ENCODE data around the gene HCK. TPM values are rescaled to one million over a fixed set of nuclear protein-coding genes. Genes with fewer than 3 reads are reported as not detected.
"Not testable (repeated sequence)": the region's sequence is repeated elsewhere in the genome, so short reads cannot be mapped to it uniquely, and the experiment has no call there.

HCK gene
- total RNA-seq, 1 donor from 2014 or later: 0.54 TPM

- no peak overlapping the region for H3K27ac Mint-ChIP-seq (ENCODE audit: unreplicated experiment)
- TF ChIP-seq CTCF (IDR thresholded peaks at IDR 0.05; ENCODE audit: unreplicated experiment): no peak
- peaks cover 9% of the 10 kb centered on the region for H3K36me3 Mint-ChIP-seq (ENCODE audit: low read depth, unreplicated experiment)
- H3K4me1 Mint-ChIP-seq (ENCODE audit: unreplicated experiment): no peaks in the 10 kb centered on the region
- DNase-seq (ENCODE audit: low spot score): no peak
- H3K27me3 Mint-ChIP-seq (ENCODE audit: unreplicated experiment): no peaks in the 10 kb centered on the region
- H3K4me3 Mint-ChIP-seq (ENCODE audit: unreplicated experiment): no peak overlapping the region
- no peaks in the 10 kb centered on the region for H3K9me3 Mint-ChIP-seq (ENCODE audit: unreplicated experiment)
These were observed 67.7 kb downstream of the HCK start for GRCh38 chr20:32119734-32120133.

GRCh38 chr20:32121908-32122307 lies 69.9 kb downstream of the HCK start:
- H3K4me1 Mint-ChIP-seq (ENCODE audit: unreplicated experiment); H3K4me3 Mint-ChIP-seq (ENCODE audit: unreplicated experiment): not testable (repeated sequence)

GRCh38 chr20:32123088-32123487 lies 71.0 kb downstream of the HCK start:
- H3K4me3 Mint-ChIP-seq (ENCODE audit: unreplicated experiment): no peak overlapping the region
- H3K9me3 Mint-ChIP-seq (ENCODE audit: unreplicated experiment): no peaks in the 10 kb centered on the region
- H3K4me1 Mint-ChIP-seq (ENCODE audit: unreplicated experiment): peaks cover 4% of the 10 kb centered on the region
- no peak overlapping the region for H3K27ac Mint-ChIP-seq (ENCODE audit: unreplicated experiment)
- H3K36me3 Mint-ChIP-seq (ENCODE audit: low read depth, unreplicated experiment): peaks cover 9% of the 10 kb centered on the region
- no peak for TF ChIP-seq CTCF (IDR thresholded peaks at IDR 0.05; ENCODE audit: unreplicated experiment)
- DNase-seq (ENCODE audit: low spot score): no peak
- peaks cover 2% of the 10 kb centered on the region for H3K27me3 Mint-ChIP-seq (ENCODE audit: unreplicated experiment)

More at GRCh38 chr20:32121908-32122307, 69.9 kb downstream of the HCK start:
- DNase-seq (ENCODE audit: low spot score); H3K36me3 Mint-ChIP-seq (ENCODE audit: low read depth, unreplicated experiment); H3K27me3 Mint-ChIP-seq (ENCODE audit: unreplicated experiment); H3K9me3 Mint-ChIP-seq (ENCODE audit: unreplicated experiment); H3K27ac Mint-ChIP-seq (ENCODE audit: unreplicated experiment): not testable (repeated sequence)

GRCh38 chr20:32124916-32125454 lies 72.9 kb downstream of the HCK start:
- DNase-seq (ENCODE audit: low spot score): no peak
- TF ChIP-seq CTCF (IDR thresholded peaks at IDR 0.05; ENCODE audit: unreplicated experiment): no peak
- Mint-ChIP-seq H3K27ac (ENCODE audit: unreplicated experiment) (no peak overlapping the region), H3K4me3 (ENCODE audit: unreplicated experiment) (no peak overlapping the region), H3K36me3 (ENCODE audit: low read depth, unreplicated experiment) (peaks cover 9% of the 10 kb centered on the region), H3K4me1 (ENCODE audit: unreplicated experiment) (peaks cover 4% of the 10 kb centered on the region), H3K27me3 (ENCODE audit: unreplicated experiment) (peaks cover 2% of the 10 kb centered on the region), H3K9me3 (ENCODE audit: unreplicated experiment) (no peaks in the 10 kb centered on the region)

- Mint-ChIP-seq H3K4me3 (ENCODE audit: unreplicated experiment) (no peak overlapping the region), H3K4me1 (ENCODE audit: unreplicated experiment) (peaks cover 4% of the 10 kb centered on the region), H3K9me3 (ENCODE audit: unreplicated experiment) (no peaks in the 10 kb centered on the region), H3K27me3 (ENCODE audit: unreplicated experiment) (peaks cover 2% of the 10 kb centered on the region), H3K36me3 (ENCODE audit: low read depth, unreplicated experiment) (peaks cover 9% of the 10 kb centered on the region), H3K27ac (ENCODE audit: unreplicated experiment) (no peak overlapping the region)
- DNase-seq (ENCODE audit: low spot score): no peak
- no peak for TF ChIP-seq CTCF (IDR thresholded peaks at IDR 0.05; ENCODE audit: unreplicated experiment)
These were observed 73.5 kb downstream of the HCK start for GRCh38 chr20:32125506-32125905.
